Muscle of leg (tissue), 11 donors: ENCODE measurements around the gene KCNK16. TPM values are rescaled to one million over a fixed set of nuclear protein-coding genes. Genes with fewer than 3 reads are reported as not detected.

Experiments used
- DNase-seq: peaks from one replicate; pipeline ENCODE4 v3.0.0; 2013
- H3K27ac ChIP-seq: one replicate; pipeline ENCODE4 v1.5.1; 2013; ENCODE audit warnings: mild to moderate bottlenecking, low read length, control low read depth
- H3K27me3 ChIP-seq: one replicate; pipeline ENCODE4 v1.6.1; 2013; ENCODE audit warnings: low read length; ENCODE audit not compliant: control insufficient read depth, insufficient read depth
- H3K36me3 ChIP-seq: one replicate; pipeline ENCODE4 v1.6.1; 2013; ENCODE audit warnings: low read length; ENCODE audit not compliant: control insufficient read depth, insufficient read depth
- H3K4me1 ChIP-seq: one replicate; pipeline ENCODE4 v1.6.1; 2013; ENCODE audit warnings: low read length; ENCODE audit not compliant: control insufficient read depth, insufficient read depth
- H3K4me3 ChIP-seq: one replicate; pipeline ENCODE4 v1.5.1; 2013; ENCODE audit warnings: low read length, control low read depth
- H3K9me3 ChIP-seq: replicated peaks from 2 replicates; pipeline ENCODE4 v1.6.1; 2013; ENCODE audit warnings: low read depth, low read length; ENCODE audit not compliant: control insufficient read depth
- WGBS: methylation state at CpG from one replicate; pipeline ENCODE4 v1.1.5; 2013; ENCODE audit warnings: missing lambda C conversion rate; ENCODE audit not compliant: insufficient coverage; 5-methylcytosine and 5-hydroxymethylcytosine counted together
- polyA plus RNA-seq, 8 donors: library from polyadenylated mRNA; unstranded; fragments of 120-200 nt; gene quantifications; one replicate each; pipeline versions ENCODE4 v1.2.1 to v1.2.3, GENCODE V29; 2013; ENCODE audit warnings: inconsistent platforms in 1 of 8, low replicate concordance in 1 of 8; ENCODE audit not compliant: insufficient read length in 8 of 8, insufficient read depth in 1 of 8
- total RNA-seq: library from RNA; stranded (reverse); fragments of 120-200 nt; gene quantifications from one replicate; pipeline ENCODE4 v1.2.4, GENCODE V29; 2013

Gene KCNK16
- total and polyA plus RNA-seq, 9 donors, result 0.20 to 0.34 TPM; not detected in 7

GRCh38 chr6:39312912-39313525, 9.5 kb downstream of the KCNK16 start:
- WGBS, result 25% methylated on average over 36 of the region's 45 CpGs
- H3K27me3 ChIP-seq, result peaks cover 67% of the 10 kb centered on the region
- peak overlapping the region; percentile 19 for H3K4me3 ChIP-seq
- H3K4me1 ChIP-seq, result peaks cover 13% of the 10 kb centered on the region
- DNase-seq, result peak; percentile 61
- H3K9me3 ChIP-seq, result no peaks in the 10 kb centered on the region
- no peaks in the 10 kb centered on the region for H3K36me3 ChIP-seq
- no peak overlapping the region for H3K27ac ChIP-seq

- 22% methylated on average over 1 of the region's 4 CpGs for WGBS
- H3K27ac ChIP-seq, result no peak overlapping the region
- no peak overlapping the region for H3K4me3 ChIP-seq
- H3K9me3 ChIP-seq, result no peaks in the 10 kb centered on the region
- H3K36me3 ChIP-seq, result no peaks in the 10 kb centered on the region
- peaks cover 13% of the 10 kb centered on the region for H3K4me1 ChIP-seq
- no peak for DNase-seq
- H3K27me3 ChIP-seq, result peaks cover 49% of the 10 kb centered on the region
Observed at GRCh38 chr6:39310542-39310941, 12.0 kb downstream of the KCNK16 start.

DNA sequence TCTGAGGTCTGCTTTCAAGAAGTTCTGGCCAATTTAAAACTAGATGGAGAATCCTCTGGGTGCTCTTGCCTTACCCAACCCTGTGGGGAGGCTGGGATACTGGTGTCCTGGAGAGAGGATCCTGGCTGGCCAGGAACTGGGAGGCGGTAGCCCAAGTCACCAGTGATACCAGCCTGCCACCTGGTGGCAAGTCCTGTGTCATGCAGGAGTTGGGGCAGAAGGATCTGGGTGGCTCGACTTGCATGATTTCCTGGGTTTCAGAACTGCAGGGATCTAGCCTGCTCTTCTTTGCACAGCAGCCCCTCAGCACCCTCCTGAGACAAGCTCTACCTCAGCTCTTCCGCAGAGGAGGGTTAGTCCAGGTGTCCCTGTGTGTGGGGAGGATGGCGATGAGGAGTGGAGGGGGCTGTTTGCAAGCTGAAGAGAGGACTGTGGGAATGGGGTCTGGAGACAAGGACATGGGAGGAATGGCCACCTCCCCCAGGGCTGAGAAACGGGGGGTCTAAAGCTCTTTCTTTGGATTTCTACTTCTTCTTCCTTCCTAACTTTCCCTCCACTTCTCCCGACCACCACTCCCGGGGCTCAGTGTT, 12.5 kb downstream of the KCNK16 start:
- Histone ChIP-seq H3K36me3 (no peaks in the 10 kb centered on the region), H3K27ac (no peak overlapping the region), H3K4me3 (no peak overlapping the region), H3K9me3 (no peaks in the 10 kb centered on the region), H3K4me1 (peaks cover 13% of the 10 kb centered on the region), H3K27me3 (peaks cover 44% of the 10 kb centered on the region)
- WGBS, result 46% methylated on average over 3 of the region's 7 CpGs
- DNase-seq, result peak; percentile 56

- 84% methylated on average over 3 of the region's 3 CpGs for WGBS
- Histone ChIP-seq H3K9me3 (no peaks in the 10 kb centered on the region), H3K36me3 (no peaks in the 10 kb centered on the region), H3K27me3 (peaks cover 21% of the 10 kb centered on the region), H3K4me3 (no peak overlapping the region), H3K27ac (no peak overlapping the region), H3K4me1 (peaks cover 4% of the 10 kb centered on the region)
- no peak for DNase-seq
Observed at GRCh38 chr6:39307462-39307861, 15.0 kb downstream of the KCNK16 start.

- H3K4me1 ChIP-seq, result peaks cover 6% of the 10 kb centered on the region
- no peaks in the 10 kb centered on the region for H3K36me3 ChIP-seq
- no peaks in the 10 kb centered on the region for H3K9me3 ChIP-seq
- no peak overlapping the region for H3K4me3 ChIP-seq
- no peak for DNase-seq
- peaks cover 5% of the 10 kb centered on the region for H3K27me3 ChIP-seq
- no peak overlapping the region for H3K27ac ChIP-seq
Observed at GRCh38 chr6:39304951-39305350, 17.6 kb downstream of the KCNK16 start.

DNA sequence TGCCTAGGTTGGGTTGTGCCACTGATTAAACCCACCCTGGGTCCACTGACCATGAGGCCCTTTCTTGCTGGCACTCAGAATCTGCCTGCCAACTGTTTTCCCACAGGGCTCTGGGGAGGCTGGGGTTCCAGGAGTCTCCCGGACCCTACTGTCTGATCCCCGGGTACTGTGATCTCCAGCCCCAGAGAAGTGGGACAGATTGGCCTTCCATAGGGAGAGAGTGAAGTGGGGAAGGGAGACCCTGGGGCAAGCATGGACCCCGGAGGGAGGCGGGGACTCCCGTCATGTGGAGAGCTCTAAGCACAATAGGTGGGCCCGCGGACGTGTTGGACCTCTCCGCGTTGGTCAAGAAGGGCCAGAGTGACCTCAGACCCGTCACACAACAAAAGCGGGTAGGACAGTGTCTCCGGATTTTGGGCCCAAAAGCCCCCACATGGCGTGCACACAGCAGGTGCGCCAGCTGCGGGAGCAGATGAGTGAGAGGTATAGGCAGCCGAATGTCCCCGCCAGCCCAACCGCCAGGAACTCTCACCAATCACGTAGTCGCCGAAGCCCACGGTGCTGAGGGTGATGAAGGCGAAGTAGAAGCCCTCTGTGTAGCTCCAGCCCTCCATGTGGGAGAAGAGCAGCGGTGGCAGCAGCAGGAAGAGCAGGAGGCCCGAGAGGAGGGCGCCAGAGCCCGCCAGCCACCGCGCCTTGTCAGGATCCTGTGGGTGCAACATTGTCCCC, 18.9 kb downstream of the KCNK16 start:
- no peaks in the 10 kb centered on the region for H3K9me3 ChIP-seq
- H3K4me1 ChIP-seq, result peaks cover 6% of the 10 kb centered on the region
- no peak overlapping the region for H3K27ac ChIP-seq
- no peaks in the 10 kb centered on the region for H3K36me3 ChIP-seq
- peaks cover 6% of the 10 kb centered on the region for H3K27me3 ChIP-seq
- DNase-seq, result no peak
- no peak overlapping the region for H3K4me3 ChIP-seq
- 83% methylated on average over 29 of the region's 30 CpGs for WGBS

- Histone ChIP-seq H3K4me3 (no peak overlapping the region), H3K27me3 (peaks cover 5% of the 10 kb centered on the region), H3K4me1 (peaks cover 6% of the 10 kb centered on the region), H3K9me3 (no peaks in the 10 kb centered on the region), H3K27ac (no peak overlapping the region), H3K36me3 (no peaks in the 10 kb centered on the region)
- peak; percentile 70 for DNase-seq
- 0% methylated on average over 8 of the region's 11 CpGs for WGBS
Observed at GRCh38 chr6:39302669-39303424, 19.7 kb downstream of the KCNK16 start.

DNA sequence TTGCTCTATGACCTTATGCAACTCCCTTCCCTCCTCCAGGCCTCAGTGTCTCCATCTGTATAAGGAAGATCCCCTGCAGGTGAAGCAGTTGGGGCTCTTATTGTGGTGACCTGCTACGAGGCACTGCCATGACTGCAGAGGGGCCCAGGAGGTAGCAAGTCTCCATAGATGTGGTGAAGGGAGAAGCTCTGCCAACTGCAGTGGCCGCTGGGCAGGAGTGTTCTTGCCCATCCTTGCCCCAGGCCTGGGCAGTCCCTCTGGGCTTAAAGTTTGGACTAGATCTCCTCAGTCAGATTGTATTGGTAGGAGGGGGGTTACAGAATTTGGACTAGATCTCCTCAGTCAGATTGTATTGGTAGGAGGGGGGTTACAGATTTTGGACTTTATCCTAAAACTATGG, 20.5 kb downstream of the KCNK16 start:
- no peak overlapping the region for H3K4me3 ChIP-seq
- DNase-seq, result no peak
- peaks cover 5% of the 10 kb centered on the region for H3K27me3 ChIP-seq
- peaks cover 6% of the 10 kb centered on the region for H3K4me1 ChIP-seq
- H3K27ac ChIP-seq, result no peak overlapping the region
- WGBS, result 95% methylated on average over 2 of the region's 2 CpGs
- H3K9me3 ChIP-seq, result no peaks in the 10 kb centered on the region
- H3K36me3 ChIP-seq, result no peaks in the 10 kb centered on the region

DNA sequence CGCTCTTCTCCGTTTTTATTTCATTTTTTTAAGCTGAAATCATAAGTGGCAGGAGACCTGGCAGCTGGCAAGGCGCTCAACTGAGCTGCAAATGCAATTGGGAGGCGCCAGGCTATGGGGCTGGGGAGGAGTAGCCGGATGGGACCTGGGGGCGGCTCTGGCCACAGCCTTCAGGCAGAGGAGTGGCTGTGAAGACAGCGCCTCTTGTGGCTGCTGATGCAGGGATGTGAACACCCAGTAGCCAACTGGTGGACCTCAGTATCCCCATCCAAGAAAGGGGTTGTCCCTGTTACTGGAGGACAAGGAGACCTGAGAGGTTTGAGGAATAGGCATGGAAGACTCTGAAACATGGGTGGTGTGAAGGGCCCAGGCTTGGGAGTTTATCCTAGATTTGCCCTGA, 20.9 kb downstream of the KCNK16 start:
- DNase-seq, result peak; percentile 33
- Histone ChIP-seq H3K36me3 (no peaks in the 10 kb centered on the region), H3K27ac (no peak overlapping the region), H3K4me1 (peaks cover 10% of the 10 kb centered on the region), H3K9me3 (no peaks in the 10 kb centered on the region), H3K27me3 (peaks cover 5% of the 10 kb centered on the region), H3K4me3 (no peak overlapping the region)
- WGBS, result 38% methylated on average over 5 of the region's 7 CpGs

- no peak for DNase-seq
- Histone ChIP-seq H3K27ac (no peak overlapping the region), H3K27me3 (peaks cover 5% of the 10 kb centered on the region), H3K9me3 (no peaks in the 10 kb centered on the region), H3K4me1 (peaks cover 17% of the 10 kb centered on the region), H3K36me3 (no peaks in the 10 kb centered on the region), H3K4me3 (no peak overlapping the region)
- 33% methylated on average over 2 of the region's 6 CpGs for WGBS
Observed at GRCh38 chr6:39300739-39301138, 21.8 kb downstream of the KCNK16 start.
